GM12878 (cell line): ENCODE measurements around the gene KCNQ1OT1. TPM values are rescaled to one million over a fixed set of nuclear protein-coding genes. Genes with fewer than 3 reads are reported as not detected.

Experiments used
- ATAC-seq: fragments of 200-7000 bp; cut with Tn5 transposase; 3 replicates; pipeline ENCODE4 v1.9.1; 2020; ENCODE audit warnings: mild to moderate bottlenecking, moderate library complexity
- BruUV-seq: library from RNA; stranded (reverse); fragments of 400-500 nt; replicated peaks from 2 replicates; lab custom pipeline; 2021; lab: Mats Ljungman, UMichigan
- CTCF ChIA-PET: fragments of 300-600 bp; sonication (Branson Sonifier 250); formaldehyde crosslinking; extraction: SDS; loops from one replicate; lab custom pipeline; 2021; ENCODE audit warnings: inconsistent platforms; lab: Yijun Ruan, JAX
- POLR2A ChIA-PET: fragments of 350-600 bp; formaldehyde crosslinking; extraction: SDS; loops from one replicate; lab custom pipeline; 2021; ENCODE audit warnings: inconsistent platforms; lab: Charles Lee
- RAD21 ChIA-PET: fragments of 300-600 bp; sonication (Branson Sonifier 250); formaldehyde crosslinking; loops from one replicate; lab custom pipeline; 2023; ENCODE audit warnings: antibody characterized with exemption; ENCODE audit not compliant: unreplicated experiment; lab: Charles Lee
- SMC1A ChIA-PET: fragments of 300-600 bp; sonication (Branson Sonifier 250); formaldehyde crosslinking; loops from one replicate; lab custom pipeline; 2023; ENCODE audit not compliant: unreplicated experiment, uncharacterized antibody; lab: Charles Lee
- DNase-seq: peaks from one replicate; pipeline ENCODE4 v3.0.0-alpha.2; 2011; ENCODE audit warnings: low read depth, low spot score
- FAIRE-seq: peaks from 3 replicates; lab custom pipeline; 2011; peaks lifted over from hg19 to GRCh38; lab: Jason Lieb, UNC
- H2AFZ ChIP-seq: 2 replicates; pipeline ENCODE4 v1.6.0; 2011; ENCODE audit warnings: low read depth, low read length, control low read depth; ENCODE audit not compliant: control insufficient read depth
- H3K27ac ChIP-seq: 2 replicates; pipeline ENCODE4 v1.5.1; 2011; ENCODE audit warnings: control low read depth; ENCODE audit not compliant: control insufficient read depth, insufficient read depth
- H3K27me3 ChIP-seq, 2 experiments: replicated peaks in 1 of 2; 2 replicates each; pipeline versions ENCODE4 v1.6.0 to v1.6.1; 2011; ENCODE audit warnings: low read length in 1 of 2; ENCODE audit not compliant: control insufficient read depth in 2 of 2, insufficient read depth in 2 of 2
- H3K36me3 ChIP-seq, 2 experiments: 2 replicates each; pipeline ENCODE4 v1.5.1; 2011; ENCODE audit warnings: low read length in 1 of 2; ENCODE audit not compliant: control insufficient read depth in 2 of 2, insufficient read depth in 2 of 2
- H3K4me1 ChIP-seq: 2 replicates; pipeline ENCODE4 v1.6.1; 2011; ENCODE audit warnings: mild to moderate bottlenecking, low read length, moderate library complexity, mixed read lengths; ENCODE audit not compliant: control insufficient read depth, insufficient read depth
- H3K4me2 ChIP-seq: 2 replicates; pipeline ENCODE4 v1.6.0; 2011; ENCODE audit warnings: control low read depth; ENCODE audit not compliant: control insufficient read depth, insufficient read depth
- H3K4me3 ChIP-seq: fragments of 200-600 bp; sonication (generic); 2 replicates; pipeline ENCODE4 v1.5.1; 2016
- H3K79me2 ChIP-seq: 2 replicates; pipeline ENCODE4 v1.6.0; 2011; ENCODE audit warnings: low read length; ENCODE audit not compliant: control insufficient read depth, insufficient read depth
- H3K9ac ChIP-seq: 2 replicates; pipeline ENCODE4 v1.8.0; 2011; ENCODE audit warnings: low read length, control low read depth, mixed read lengths; ENCODE audit not compliant: control insufficient read depth, insufficient read depth
- H3K9me3 ChIP-seq: replicated peaks from 3 replicates; pipeline ENCODE4 v1.5.1; 2011; ENCODE audit warnings: mild to moderate bottlenecking, low read length; ENCODE audit not compliant: control insufficient read depth, insufficient read depth
- H4K20me1 ChIP-seq: 2 replicates; pipeline ENCODE4 v1.6.0; 2011; ENCODE audit not compliant: control insufficient read depth, insufficient read depth
- CREM ChIP-seq: IDR thresholded peaks from 2 replicates; pipeline ENCODE4 v1.6.1; 2014; ENCODE audit warnings: antibody characterized with exemption, low read depth
- LARP7 ChIP-seq: fragments of 450-650 bp; IDR thresholded peaks from 2 replicates; pipeline ENCODE4 v1.6.1; 2017; ENCODE audit warnings: mild to moderate bottlenecking
- RAD51 ChIP-seq: fragments of 450-650 bp; IDR thresholded peaks from 2 replicates; pipeline ENCODE4 v1.6.1; 2016; ENCODE audit warnings: moderate library complexity, mild to moderate bottlenecking, inconsistent platforms
- SIX5 ChIP-seq: IDR thresholded peaks from 2 replicates; pipeline ENCODE4 v1.6.1; 2011; ENCODE audit warnings: mild to moderate bottlenecking, low read depth, low read length, moderate library complexity; ENCODE audit not compliant: severe bottlenecking
- SMAD1 ChIP-seq: fragments of 450-650 bp; IDR thresholded peaks from 2 replicates; pipeline ENCODE4 v1.6.1; 2018; ENCODE audit warnings: mild to moderate bottlenecking, low read depth; ENCODE audit not compliant: partially characterized antibody
- SREBF2 ChIP-seq: IDR thresholded peaks from 2 replicates; pipeline ENCODE4 v1.6.1; 2012; ENCODE audit warnings: mild to moderate bottlenecking, low read length
- TARDBP ChIP-seq: IDR thresholded peaks from 2 replicates; pipeline ENCODE4 v1.6.1; 2016; ENCODE audit warnings: borderline replicate concordance
- ZNF24 ChIP-seq: fragments of 450-650 bp; IDR thresholded peaks from 2 replicates; pipeline ENCODE4 v1.6.1; 2017; ENCODE audit warnings: antibody characterized with exemption, mild to moderate bottlenecking
- ZNF384 ChIP-seq: IDR thresholded peaks from 2 replicates; pipeline ENCODE4 v1.6.1; 2012; ENCODE audit warnings: low read depth, mild to moderate bottlenecking, low read length, improper control_type of control experiment, borderline replicate concordance
- WGBS: methylation state at CpG from one replicate; pipeline ENCODE4 v1.1.6; 2016; ENCODE audit warnings: low lambda C conversion rate; ENCODE audit not compliant: insufficient replicate concordance, insufficient coverage; ENCODE audit errors: missing lambda C conversion rate; 5-methylcytosine and 5-hydroxymethylcytosine counted together
- in situ Hi-C: fragments of 300-500 bp; cut with MboI; formaldehyde crosslinking; loops from 9 replicates; pipeline ENCODE4 v1.14.3; 2018; ENCODE audit warnings: mixed read lengths
- intact Hi-C: fragments of 100-400 bp; cut with micrococcal nuclease; formaldehyde crosslinking; loops from one replicate; pipeline ENCODE4 v1.14.2; 2022; ENCODE audit not compliant: unreplicated experiment
- polyA plus RNA-seq, 11 experiments: library from polyadenylated mRNA; depleted of rRNA in 4 of 11; unstranded in 6 of 11; stranded (reverse) in 5 of 11; fragments of >200 nt; fragmentation: Nextera tagmentation in 4 of 11; fragmentation: Illumina TruSeq in 1 of 11; extraction: Ambion mirVana in 4 of 11; extraction: Trizol in 1 of 11; gene quantifications; 1 replicate in 1 of 11; 2 replicates in 10 of 11; pipeline versions ENCODE4 v1.2.1 to v1.2.3, GENCODE V29; 2011 to 2016; ENCODE audit warnings: inconsistent platforms in 2 of 11, missing spikeins in 2 of 11, low read depth in 1 of 11
- total RNA-seq, 4 experiments: library from RNA; depleted of rRNA in 3 of 4; stranded (reverse); fragments of >200 nt in 3 of 4; fragmentation: Illumina TruSeq in 1 of 4; extraction: Trizol in 1 of 4; gene quantifications; 2 replicates each; pipeline versions ENCODE4 v1.2.1 to v1.2.3, GENCODE V29; 2013 to 2021
- TF ChIP-seq, protein P1 (sequence below): IDR thresholded peaks from 2 replicates; pipeline ENCODE4 v1.6.1; 2012; ENCODE audit warnings: improper control_type of control experiment, low read depth, low read length; ENCODE audit not compliant: insufficient replicate concordance

The KCNQ1OT1 gene
- total and polyA plus RNA-seq, 10 of the 15 experiments (the other 5 are each of a cell fraction or from before 2014, with no cell fraction given), result 0.02 to 1.6 (median 0.41) TPM

DNA sequence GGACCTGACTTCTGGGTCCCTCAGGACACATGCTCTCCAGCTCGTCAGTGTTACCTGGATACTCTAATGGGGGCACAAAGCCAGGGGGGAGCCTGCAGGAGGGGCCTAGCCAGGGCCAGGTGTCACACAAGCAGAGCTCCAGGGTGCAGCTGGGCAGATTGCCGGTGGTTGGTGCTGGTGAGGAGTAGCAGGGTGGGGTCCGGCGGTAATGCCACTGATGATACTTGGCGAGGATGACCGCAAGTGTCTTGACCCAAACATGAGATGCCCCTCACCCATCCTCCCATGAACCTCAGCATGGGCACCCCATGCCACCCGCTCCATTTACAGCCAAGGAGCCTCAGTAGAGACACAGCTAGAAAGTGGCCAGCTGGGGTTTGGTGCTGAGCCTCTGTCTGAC, 15.1 kb upstream of the KCNQ1OT1 start:
- Histone ChIP-seq H2AFZ (no peak overlapping the region), H3K9ac (no peak overlapping the region), H3K9me3 (no peaks in the 10 kb centered on the region), H3K36me3 (no peaks in the 10 kb centered on the region), H3K79me2 (no peaks in the 10 kb centered on the region), H3K27ac (no peak overlapping the region), H3K4me1 (no peaks in the 10 kb centered on the region), H3K4me3 (no peak overlapping the region), H3K27me3 (no peaks in the 10 kb centered on the region; a peak in 1 of 4 replicates), H4K20me1 (no peaks in the 10 kb centered on the region), H3K4me2 (no peak overlapping the region)
- FAIRE-seq (no peak), DNase-seq (no peak), ATAC-seq (no peak)
- WGBS, result 39% methylated on average over 7 of the region's 7 CpGs
- ChIA-PET POLR2A (no interaction called here), SMC1A (no interaction called here), CTCF (no interaction called here), RAD21 (no interaction called here)
- intact Hi-C loops (no loop called here), in situ Hi-C loops (no loop called here)
- no TSS peak for BruUV-seq
- no peak for TF ChIP-seq CREM
- no peak for TF ChIP-seq RAD51
- TF ChIP-seq ZNF24, result no peak
- no peak for TF ChIP-seq SMAD1
- TF ChIP-seq, protein P1, sequence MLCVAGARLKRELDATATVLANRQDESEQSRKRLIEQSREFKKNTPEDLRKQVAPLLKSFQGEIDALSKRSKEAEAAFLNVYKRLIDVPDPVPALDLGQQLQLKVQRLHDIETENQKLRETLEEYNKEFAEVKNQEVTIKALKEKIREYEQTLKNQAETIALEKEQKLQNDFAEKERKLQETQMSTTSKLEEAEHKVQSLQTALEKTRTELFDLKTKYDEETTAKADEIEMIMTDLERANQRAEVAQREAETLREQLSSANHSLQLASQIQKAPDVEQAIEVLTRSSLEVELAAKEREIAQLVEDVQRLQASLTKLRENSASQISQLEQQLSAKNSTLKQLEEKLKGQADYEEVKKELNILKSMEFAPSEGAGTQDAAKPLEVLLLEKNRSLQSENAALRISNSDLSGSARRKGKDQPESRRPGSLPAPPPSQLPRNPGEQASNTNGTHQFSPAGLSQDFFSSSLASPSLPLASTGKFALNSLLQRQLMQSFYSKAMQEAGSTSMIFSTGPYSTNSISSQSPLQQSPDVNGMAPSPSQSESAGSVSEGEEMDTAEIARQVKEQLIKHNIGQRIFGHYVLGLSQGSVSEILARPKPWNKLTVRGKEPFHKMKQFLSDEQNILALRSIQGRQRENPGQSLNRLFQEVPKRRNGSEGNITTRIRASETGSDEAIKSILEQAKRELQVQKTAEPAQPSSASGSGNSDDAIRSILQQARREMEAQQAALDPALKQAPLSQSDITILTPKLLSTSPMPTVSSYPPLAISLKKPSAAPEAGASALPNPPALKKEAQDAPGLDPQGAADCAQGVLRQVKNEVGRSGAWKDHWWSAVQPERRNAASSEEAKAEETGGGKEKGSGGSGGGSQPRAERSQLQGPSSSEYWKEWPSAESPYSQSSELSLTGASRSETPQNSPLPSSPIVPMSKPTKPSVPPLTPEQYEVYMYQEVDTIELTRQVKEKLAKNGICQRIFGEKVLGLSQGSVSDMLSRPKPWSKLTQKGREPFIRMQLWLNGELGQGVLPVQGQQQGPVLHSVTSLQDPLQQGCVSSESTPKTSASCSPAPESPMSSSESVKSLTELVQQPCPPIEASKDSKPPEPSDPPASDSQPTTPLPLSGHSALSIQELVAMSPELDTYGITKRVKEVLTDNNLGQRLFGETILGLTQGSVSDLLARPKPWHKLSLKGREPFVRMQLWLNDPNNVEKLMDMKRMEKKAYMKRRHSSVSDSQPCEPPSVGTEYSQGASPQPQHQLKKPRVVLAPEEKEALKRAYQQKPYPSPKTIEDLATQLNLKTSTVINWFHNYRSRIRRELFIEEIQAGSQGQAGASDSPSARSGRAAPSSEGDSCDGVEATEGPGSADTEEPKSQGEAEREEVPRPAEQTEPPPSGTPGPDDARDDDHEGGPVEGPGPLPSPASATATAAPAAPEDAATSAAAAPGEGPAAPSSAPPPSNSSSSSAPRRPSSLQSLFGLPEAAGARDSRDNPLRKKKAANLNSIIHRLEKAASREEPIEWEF, result no peak
- TF ChIP-seq ZNF384, result no peak
- TF ChIP-seq SREBF2, result no peak
- TF ChIP-seq TARDBP, result no peak
- no peak for TF ChIP-seq SIX5
- no peak for TF ChIP-seq LARP7
